ENCODE results near the gene NUP37. TPM values are rescaled to one million over a fixed set of nuclear protein-coding genes. Genes with fewer than 3 reads are reported as not detected.
A peak's percentile ranks its signal among the peaks of the same experiment; 100 is the strongest.

Gene NUP37
- total RNA-seq, 1 experiment from 2014 or later = 96.3 TPM

GRCh38 chr12:102029141-102029540 lies 90.8 kb downstream of the NUP37 start:
- no peak for DNase-seq (ENCODE audit: low read depth)

GRCh38 chr12:102026728-102027127 lies 93.2 kb downstream of the NUP37 start:
- DNase-seq (ENCODE audit: low read depth) = no peak

GRCh38 chr12:102024765-102025164 lies 95.1 kb downstream of the NUP37 start:
- no peak for DNase-seq (ENCODE audit: low read depth)

- DNase-seq (ENCODE audit: low read depth) = peak; percentile 9
Measured at GRCh38 chr12:102023343-102023930, 96.5 kb downstream of the NUP37 start.

Other genes starting within 250 kb of the NUP37 start
- 22.8 and 25.9 TPM in 2 replicates for gene DRAM1, start 242.5 kb downstream of the NUP37 start, total RNA-seq (2014; rRNA removed; shearing (Covaris generic))
- gene WASHC3, start 58.1 kb downstream of the NUP37 start, total RNA-seq (2014; rRNA removed; shearing (Covaris generic)) = 119 and 127 TPM in 2 replicates
- 14.7 and 22.3 TPM in 2 replicates for gene PARPBP, start 69 bp upstream of the NUP37 start, total RNA-seq (2014; rRNA removed; shearing (Covaris generic))
- gene PMCH, start 77.7 kb upstream of the NUP37 start, total RNA-seq (2014; rRNA removed; shearing (Covaris generic)) = not detected in 2 replicates

All from M059J (cell line).